Activated T-cell treated with anti-CD3 and anti-CD28 coated beads, Interleukin-2, amount 50 U/mL, for 1 hour (primary cell): Measurements from ENCODE around the gene LGALS14.

Experiments
- DNase-seq: peaks from one replicate; pipeline ENCODE4 v3.0.0-alpha.2; 2020

The LGALS14 gene

DNA sequence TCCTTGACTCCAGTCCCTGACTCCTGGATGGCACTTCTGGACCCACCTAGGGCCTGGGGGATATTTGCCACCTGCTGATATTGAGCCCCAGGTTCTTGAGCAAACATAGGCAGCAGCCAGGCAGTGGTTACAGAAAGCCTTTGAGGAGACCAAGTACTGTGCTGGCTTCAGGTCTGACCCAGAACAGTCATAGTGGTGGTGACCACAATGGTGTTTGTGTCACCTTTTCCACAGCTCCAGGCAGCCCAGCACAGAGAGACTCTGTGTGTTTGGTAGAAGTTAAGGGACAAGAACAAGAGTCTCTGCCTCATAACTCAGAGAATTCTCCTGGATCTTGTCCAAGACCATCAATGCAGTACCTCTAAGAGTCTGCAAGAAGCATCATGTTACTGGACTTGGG is 48.1 kb downstream of the LGALS14 start:
- no peak for DNase-seq

DNA sequence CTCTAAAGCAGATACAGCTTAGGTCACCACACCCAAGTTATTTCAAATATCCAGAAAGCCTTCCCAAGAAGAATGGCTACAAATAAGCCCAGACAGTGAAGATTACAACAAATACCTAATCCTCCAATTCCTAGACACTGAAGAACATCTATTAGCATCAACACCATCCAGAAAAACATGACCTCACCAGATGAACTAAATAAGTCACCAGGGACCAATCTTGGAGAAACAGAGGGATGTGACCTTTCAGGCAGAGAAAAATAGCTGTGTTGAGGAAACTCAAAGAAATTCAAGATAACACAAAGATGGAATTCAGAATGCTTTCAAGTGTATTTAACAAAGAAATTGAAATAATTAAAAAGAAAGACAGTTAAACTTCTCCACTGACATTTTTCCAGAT is 48.5 kb downstream of the LGALS14 start:
- no peak for DNase-seq

DNA sequence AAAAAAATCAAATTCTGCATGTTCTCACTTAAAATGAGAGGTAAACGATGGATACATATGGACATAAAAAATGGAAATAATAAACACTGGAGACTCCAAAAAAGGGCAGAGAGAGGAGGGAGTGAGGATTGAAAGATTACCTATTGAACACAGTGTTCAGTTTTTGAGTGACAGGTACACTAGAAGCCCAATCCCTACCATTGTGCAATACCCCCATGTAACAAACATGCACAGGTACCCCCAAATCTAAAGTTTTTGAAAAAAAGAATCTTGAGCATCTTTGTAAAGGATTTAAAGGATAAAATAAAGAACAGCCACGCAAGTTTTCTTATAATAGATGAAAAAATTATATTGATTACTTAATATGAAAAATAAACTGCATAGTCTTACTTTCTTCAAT is 50.3 kb downstream of the LGALS14 start:
- DNase-seq = no peak

DNA sequence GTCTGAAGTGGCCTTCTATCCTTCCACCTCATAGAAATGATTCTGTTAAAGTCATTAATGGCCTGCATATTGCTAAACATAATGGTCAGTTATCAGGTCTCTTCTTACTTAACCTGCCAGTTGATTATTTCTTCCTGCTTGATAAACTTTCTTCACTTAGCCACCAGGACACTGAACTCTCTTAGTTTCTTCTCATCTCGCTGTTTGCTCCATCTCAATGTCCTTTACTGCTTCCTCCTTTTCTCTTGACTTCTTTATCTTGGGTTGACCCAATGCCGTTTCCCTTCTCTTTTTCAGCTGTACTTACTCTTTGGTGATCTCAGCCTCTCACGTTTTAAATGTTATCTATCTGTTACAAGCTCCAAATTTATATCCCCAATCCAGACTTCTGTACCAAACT is 50.7 kb downstream of the LGALS14 start:
- no peak for DNase-seq
